Osteoblast (primary cell): ENCODE measurements around the gene CCBE1. TPM values are rescaled to one million over a fixed set of nuclear protein-coding genes. Genes with fewer than 3 reads are reported as not detected.

Experiments
- DNase-seq: peaks from one replicate; pipeline ENCODE4 v3.0.0; 2011; ENCODE audit warnings: low spot score, mixed read lengths; ENCODE audit not compliant: insufficient read length; ENCODE audit errors: missing footprints
- H2AFZ ChIP-seq: 2 replicates; pipeline ENCODE4 v1.6.0; 2011; ENCODE audit warnings: mild to moderate bottlenecking, low read length
- H3K27ac ChIP-seq: 2 replicates; pipeline ENCODE4 v1.5.1; 2011; ENCODE audit warnings: mild to moderate bottlenecking, low read depth, low read length, moderate library complexity
- H3K27me3 ChIP-seq: 2 replicates; pipeline ENCODE4 v1.6.0; 2012; ENCODE audit warnings: mild to moderate bottlenecking, control low read depth, inconsistent platforms, low read length, moderate library complexity; ENCODE audit not compliant: insufficient read depth
- H3K36me3 ChIP-seq: 2 replicates; pipeline ENCODE4 v1.5.1; 2011; ENCODE audit warnings: mild to moderate bottlenecking, low read length, control low read depth, moderate library complexity; ENCODE audit not compliant: insufficient read depth
- H3K4me1 ChIP-seq: 2 replicates; pipeline ENCODE4 v1.5.1; 2011; ENCODE audit warnings: mild to moderate bottlenecking, low read length, control low read depth, moderate library complexity; ENCODE audit not compliant: insufficient read depth
- H3K4me2 ChIP-seq: 2 replicates; pipeline ENCODE4 v1.6.0; 2011; ENCODE audit warnings: mild to moderate bottlenecking, low read length; ENCODE audit not compliant: insufficient read depth
- H3K4me3 ChIP-seq: fragments of 200-600 bp; sonication (generic); 3 replicates; pipeline ENCODE4 v1.5.1; 2012; ENCODE audit warnings: mild to moderate bottlenecking, low read length, inconsistent platforms; ENCODE audit not compliant: insufficient read depth
- H3K79me2 ChIP-seq: 2 replicates; pipeline ENCODE4 v1.6.0; 2012; ENCODE audit warnings: mild to moderate bottlenecking, low read length, control low read depth, inconsistent platforms; ENCODE audit not compliant: insufficient read depth
- H3K9me3 ChIP-seq: 2 replicates; pipeline ENCODE4 v1.5.1; 2011; ENCODE audit warnings: low read depth, low read length, control low read depth
- H4K20me1 ChIP-seq: 2 replicates; pipeline ENCODE4 v1.6.0; 2012; ENCODE audit warnings: mild to moderate bottlenecking, low read length, control low read depth; ENCODE audit not compliant: insufficient read depth
- CTCF ChIP-seq: IDR thresholded peaks from 2 replicates; pipeline ENCODE4 v1.5.1; 2011; ENCODE audit warnings: mild to moderate bottlenecking, low read depth, low read length, moderate library complexity; ENCODE audit errors: extremely low read depth
- total RNA-seq: library from RNA; depleted of rRNA; stranded (reverse); fragments of >200 nt; gene quantifications from 2 replicates; pipeline ENCODE4 v1.2.3, GENCODE V29; 2012

Gene CCBE1
- total RNA-seq, 1 donor = 51.4 TPM

GRCh38 chr18:59659508-59660170 is 37.6 kb downstream of the CCBE1 start:
- Histone ChIP-seq H3K27ac (peak overlapping the region; percentile 92), H4K20me1 (peaks cover 17% of the 10 kb centered on the region), H3K36me3 (no peaks in the 10 kb centered on the region), H3K27me3 (no peaks in the 10 kb centered on the region), H3K9me3 (no peaks in the 10 kb centered on the region), H3K4me1 (peaks cover 50% of the 10 kb centered on the region), H3K4me3 (peak overlapping the region; percentile 72), H3K79me2 (peaks cover 98% of the 10 kb centered on the region), H2AFZ (peak overlapping the region; percentile 68), H3K4me2 (peak overlapping the region; percentile 95)
- DNase-seq = no peak
- TF ChIP-seq CTCF = no peak

- H3K36me3 ChIP-seq = no peaks in the 10 kb centered on the region
- no peak for TF ChIP-seq CTCF
- H3K4me1 ChIP-seq = peaks cover 43% of the 10 kb centered on the region
- H3K4me2 ChIP-seq = peak overlapping the region; percentile 95
- DNase-seq = no peak
- no peaks in the 10 kb centered on the region for H3K9me3 ChIP-seq
- no peaks in the 10 kb centered on the region for H3K27me3 ChIP-seq
- no peak overlapping the region for H2AFZ ChIP-seq
- H3K79me2 ChIP-seq = peaks cover 98% of the 10 kb centered on the region
- H3K4me3 ChIP-seq = peak overlapping the region; percentile 72
- peak overlapping the region; percentile 92 for H3K27ac ChIP-seq
- H4K20me1 ChIP-seq = peaks cover 17% of the 10 kb centered on the region
These were observed 38.3 kb downstream of the CCBE1 start for GRCh38 chr18:59658941-59659340.

- DNase-seq = no peak
- Histone ChIP-seq H3K9me3 (no peaks in the 10 kb centered on the region), H4K20me1 (peaks cover 13% of the 10 kb centered on the region), H3K27ac (no peak overlapping the region), H3K27me3 (no peaks in the 10 kb centered on the region), H2AFZ (no peak overlapping the region), H3K4me2 (no peak overlapping the region), H3K36me3 (peaks cover 6% of the 10 kb centered on the region), H3K79me2 (peaks cover 98% of the 10 kb centered on the region), H3K4me3 (no peak overlapping the region), H3K4me1 (peaks cover 34% of the 10 kb centered on the region)
- TF ChIP-seq CTCF = no peak
These were observed 40.2 kb downstream of the CCBE1 start for GRCh38 chr18:59657012-59657411.

- no peak overlapping the region for H3K27ac ChIP-seq
- no peak overlapping the region for H2AFZ ChIP-seq
- H3K4me2 ChIP-seq = no peak overlapping the region
- DNase-seq = no peak
- no peak overlapping the region for H3K4me3 ChIP-seq
- peaks cover 10% of the 10 kb centered on the region for H3K36me3 ChIP-seq
- peaks cover 28% of the 10 kb centered on the region for H3K4me1 ChIP-seq
- peaks cover 12% of the 10 kb centered on the region for H4K20me1 ChIP-seq
- no peaks in the 10 kb centered on the region for H3K27me3 ChIP-seq
- H3K9me3 ChIP-seq = no peaks in the 10 kb centered on the region
- TF ChIP-seq CTCF = no peak
- H3K79me2 ChIP-seq = peaks cover 98% of the 10 kb centered on the region
These were observed 40.8 kb downstream of the CCBE1 start for GRCh38 chr18:59656373-59656887.
